Activated naive CD4-positive, alpha-beta T cell treated with anti-CD3 and anti-CD28 coated beads for 36 hours (primary cell): ENCODE measurements around the gene RNF227. TPM values are rescaled to one million over a fixed set of nuclear protein-coding genes. Genes with fewer than 3 reads are reported as not detected.
"Not testable (repeated sequence)": the region's sequence is repeated elsewhere in the genome, so short reads cannot be mapped to it uniquely, and the experiment has no call there.

ENCODE experiments used
- CTCF ChIA-PET: fragments of 350-600 bp; sonication (Branson Sonifier 250); formaldehyde crosslinking; loops from one replicate; lab custom pipeline; 2021; ENCODE audit warnings: antibody characterized with exemption; lab: Charles Lee
- DNase-seq: peaks from one replicate; pipeline ENCODE4 v3.0.0-alpha.2; 2020
- H3K27ac Mint-ChIP-seq: one replicate; pipeline ENCODE4 v1.8.0; 2021; ENCODE audit warnings: mild to moderate bottlenecking, mixed read lengths
- H3K27me3 Mint-ChIP-seq: one replicate; pipeline ENCODE4 v1.8.0; 2021; ENCODE audit warnings: low read depth, mixed read lengths
- H3K36me3 Mint-ChIP-seq: one replicate; pipeline ENCODE4 v1.8.0; 2021; ENCODE audit warnings: low read depth, mixed read lengths
- H3K4me1 Mint-ChIP-seq: one replicate; pipeline ENCODE4 v1.8.0; 2021; ENCODE audit warnings: low read depth, mixed read lengths
- H3K4me3 Mint-ChIP-seq: one replicate; pipeline ENCODE4 v1.8.0; 2021; ENCODE audit warnings: mild to moderate bottlenecking, moderate library complexity, mixed read lengths
- H3K9me3 Mint-ChIP-seq: one replicate; pipeline ENCODE4 v1.8.0; 2021; ENCODE audit warnings: mixed read lengths
- intact Hi-C: fragments of 100-400 bp; cut with micrococcal nuclease; formaldehyde crosslinking; loops from one replicate; pipeline ENCODE4 v1.15.1; 2023
- total RNA-seq, 2 experiments: library from RNA; stranded (reverse); gene quantifications; one replicate each; pipeline ENCODE4 v1.2.3, GENCODE V29; 2021

RNF227 gene
- 1 to 10 TPM; 3.1 to 3.8 TPM for total RNA-seq

DNA sequence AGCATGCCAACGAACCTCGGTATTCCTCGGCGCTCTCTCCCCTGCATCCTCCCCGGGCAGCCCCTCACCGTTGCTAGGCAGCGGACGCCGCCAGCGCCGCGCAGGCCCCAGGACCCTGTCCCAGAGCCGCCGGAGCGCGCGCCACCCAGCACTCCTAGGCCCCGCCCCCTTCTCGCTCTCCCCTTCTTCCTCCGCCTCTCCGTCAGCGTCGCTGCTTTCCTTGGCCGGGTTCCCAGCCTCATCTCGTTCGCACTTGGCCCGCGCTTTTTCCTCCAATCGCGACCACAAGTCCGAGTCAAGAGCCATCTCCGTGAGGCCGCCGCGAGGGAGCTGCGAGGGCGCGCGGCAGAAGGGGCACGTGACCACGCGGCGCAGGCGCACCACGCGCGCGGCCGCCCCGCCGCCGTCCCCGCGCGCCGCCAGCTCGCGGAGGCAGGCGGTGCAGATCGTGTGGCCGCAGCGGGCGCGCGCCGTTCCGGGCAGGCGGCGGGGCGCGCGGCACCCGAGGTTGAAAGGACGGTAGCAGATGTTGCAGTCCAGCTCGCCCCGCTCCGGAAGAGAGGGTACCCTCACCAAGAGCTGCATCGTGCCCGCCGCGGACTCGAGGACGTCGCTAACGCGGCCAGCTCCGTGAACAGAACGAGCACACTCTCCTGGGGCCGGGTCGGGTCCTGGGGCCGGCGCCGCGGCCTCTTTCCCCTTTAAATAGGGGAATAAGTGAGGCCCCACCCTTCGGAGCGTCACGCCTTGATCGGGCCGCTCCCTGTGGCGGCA lies at the start of gene RNF227:
Gene RNF227, minus strand, starts transcription at position 679 of the 774 bp plus-strand sequence. Its CDS starts 94 bp downstream, at position 585.
- H3K4me3 Mint-ChIP-seq, result peak within 1 kb of the TSS; percentile 93
- CTCF ChIA-PET, result interaction anchor here (0.6 to 4.8 kb wide), 6 partner anchors 13 to 74 kb away, joined by 3 to 44 read pairs (median 3); no protein-coding TSS in a partner anchor
- peak; percentile 91 for DNase-seq
- intact Hi-C loops, result loop anchor here (1.0 kb wide), 3 partner anchors 17 to 58 kb away; partner anchors contain the start of genes CNTROB and NAA38
- H3K27ac Mint-ChIP-seq, result peak within 1 kb of the TSS; percentile 92
- no peaks in the 10 kb centered on the region for H3K27me3 Mint-ChIP-seq
- peaks cover 29% of the 10 kb centered on the region for H3K4me1 Mint-ChIP-seq
- peaks cover 8% of the 10 kb centered on the region for H3K36me3 Mint-ChIP-seq
- H3K9me3 Mint-ChIP-seq, result no peaks in the 10 kb centered on the region

DNA sequence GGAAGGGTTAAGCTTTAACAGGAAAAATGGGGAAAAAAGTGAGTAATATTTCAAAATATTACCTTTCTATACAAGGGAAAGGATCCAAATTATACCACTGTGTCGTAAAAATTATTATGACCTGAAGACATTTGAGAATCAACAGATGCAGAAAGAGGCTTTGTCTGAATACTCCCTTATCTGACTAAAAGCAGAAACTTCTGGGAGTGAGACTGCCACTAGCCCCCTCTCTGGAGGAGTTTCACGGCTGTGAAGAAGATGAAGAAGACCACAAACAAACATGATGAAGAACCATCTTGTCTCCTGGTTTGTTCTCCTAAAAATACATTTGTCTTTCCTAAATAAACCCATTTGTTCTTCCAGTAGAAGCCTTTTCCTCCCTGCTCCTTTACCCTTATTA lies 45.3 kb upstream of the RNF227 start:
- Mint-ChIP-seq H3K9me3 (no peaks in the 10 kb centered on the region), H3K27me3 (peaks cover 6% of the 10 kb centered on the region), H3K4me1 (no peaks in the 10 kb centered on the region), H3K4me3 (no peak overlapping the region), H3K36me3 (no peaks in the 10 kb centered on the region), H3K27ac (no peak overlapping the region)
- intact Hi-C loops, result no loop called here
- no peak for DNase-seq
- CTCF ChIA-PET, result no interaction called here

DNA sequence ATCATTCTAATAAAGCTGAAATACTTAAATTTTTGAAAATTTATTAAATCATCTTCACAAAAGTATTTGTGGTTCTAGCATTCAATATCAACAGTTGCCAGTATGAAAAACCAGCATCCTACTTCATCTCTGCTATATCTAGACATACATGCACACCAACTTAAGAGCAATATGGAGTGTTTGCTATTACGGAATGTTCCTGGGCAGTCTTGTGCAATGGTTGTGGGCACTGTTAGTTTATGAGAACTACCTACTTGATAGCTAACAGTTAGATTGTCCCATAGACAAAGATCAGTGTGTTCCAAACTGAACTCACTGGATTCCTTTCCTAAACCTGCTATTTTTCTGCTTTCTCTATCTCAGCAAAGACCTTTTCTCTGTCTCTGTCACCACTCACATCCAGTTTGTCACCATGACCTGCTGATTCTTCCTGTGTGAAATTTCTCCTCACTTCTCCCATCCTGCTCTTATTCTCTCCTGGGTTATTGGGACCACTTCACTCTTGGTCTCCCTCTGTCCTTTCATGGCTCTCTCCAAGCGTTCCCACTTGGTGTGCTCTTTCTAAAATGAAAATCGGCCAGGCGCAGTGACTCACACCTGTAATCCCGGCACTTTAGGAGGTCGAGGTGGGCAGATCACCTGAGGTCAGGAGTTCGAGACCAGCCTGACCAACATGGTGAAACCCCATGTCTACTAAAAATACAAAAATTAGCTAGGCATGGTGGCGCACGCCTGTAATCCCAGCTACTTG lies 43.6 kb upstream of the RNF227 start:
- DNase-seq, result no peak
- Mint-ChIP-seq H3K27me3 (peaks cover 6% of the 10 kb centered on the region), H3K36me3 (no peaks in the 10 kb centered on the region), H3K27ac (no peak overlapping the region), H3K4me3 (no peak overlapping the region), H3K9me3 (no peaks in the 10 kb centered on the region), H3K4me1 (no peaks in the 10 kb centered on the region)
- CTCF ChIA-PET, result interaction anchor here (1.7 kb wide), 1 partner anchor 30 kb away, joined by 4 read pairs; no protein-coding TSS in a partner anchor
- intact Hi-C loops, result no loop called here

GRCh38 chr17:7956228-7956965 lies 40.3 kb upstream of the RNF227 start:
- CTCF ChIA-PET, result interaction anchor here (0.6 to 1.0 kb wide), 2 partner anchors 12 to 78 kb away, joined by 3 read pairs; no protein-coding TSS in a partner anchor
- Mint-ChIP-seq H3K36me3 (no peaks in the 10 kb centered on the region), H3K27ac (no peak overlapping the region), H3K4me3 (no peak overlapping the region), H3K27me3 (peaks cover under 1% of the 10 kb centered on the region), H3K9me3 (no peaks in the 10 kb centered on the region), H3K4me1 (peaks cover 6% of the 10 kb centered on the region)
- no peak for DNase-seq
- intact Hi-C loops, result no loop called here

GRCh38 chr17:7955414-7956227 lies 39.5 kb upstream of the RNF227 start:
- intact Hi-C loops, result no loop called here
- no peak for DNase-seq
- CTCF ChIA-PET, result no interaction called here
- Mint-ChIP-seq H3K4me1 (peaks cover 12% of the 10 kb centered on the region), H3K27me3 (no peaks in the 10 kb centered on the region), H3K36me3 (no peaks in the 10 kb centered on the region), H3K27ac (no peak overlapping the region), H3K9me3 (no peaks in the 10 kb centered on the region), H3K4me3 (no peak overlapping the region)

DNA sequence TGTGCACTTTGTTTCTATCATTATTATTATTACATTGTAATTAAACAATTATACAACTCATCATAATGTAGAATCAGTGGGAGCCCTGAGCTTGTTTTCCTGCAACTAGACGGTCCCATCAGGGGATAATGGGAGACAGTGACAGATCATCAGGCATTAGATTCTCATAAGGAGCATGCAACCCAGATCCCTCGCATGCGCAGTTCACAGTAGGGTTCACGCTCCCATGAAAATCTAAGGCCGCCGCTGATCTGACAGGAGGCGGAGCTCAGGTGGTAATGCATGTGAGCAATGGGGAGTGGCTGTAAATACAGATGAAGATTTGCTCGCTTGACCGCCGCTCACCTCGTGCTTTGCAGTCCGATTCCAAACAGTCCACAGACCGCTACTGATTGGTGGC lies 37.2 kb upstream of the RNF227 start:
- not testable (repeated sequence) for H3K27me3 Mint-ChIP-seq, H3K27ac Mint-ChIP-seq, DNase-seq, H3K4me3 Mint-ChIP-seq, H3K9me3 Mint-ChIP-seq
- H3K4me1 Mint-ChIP-seq, result peaks cover 16% of the 10 kb centered on the region
- peaks cover 14% of the 10 kb centered on the region for H3K36me3 Mint-ChIP-seq
- intact Hi-C loops, result loop anchor here (5.0 kb wide), 1 partner anchor 34 kb away; no protein-coding TSS in a partner anchor
- CTCF ChIA-PET, result interaction anchor here (1.0 to 2.0 kb wide), 3 partner anchors 36 to 107 kb away, joined by 3 to 8 read pairs (median 6); no protein-coding TSS in a partner anchor

DNA sequence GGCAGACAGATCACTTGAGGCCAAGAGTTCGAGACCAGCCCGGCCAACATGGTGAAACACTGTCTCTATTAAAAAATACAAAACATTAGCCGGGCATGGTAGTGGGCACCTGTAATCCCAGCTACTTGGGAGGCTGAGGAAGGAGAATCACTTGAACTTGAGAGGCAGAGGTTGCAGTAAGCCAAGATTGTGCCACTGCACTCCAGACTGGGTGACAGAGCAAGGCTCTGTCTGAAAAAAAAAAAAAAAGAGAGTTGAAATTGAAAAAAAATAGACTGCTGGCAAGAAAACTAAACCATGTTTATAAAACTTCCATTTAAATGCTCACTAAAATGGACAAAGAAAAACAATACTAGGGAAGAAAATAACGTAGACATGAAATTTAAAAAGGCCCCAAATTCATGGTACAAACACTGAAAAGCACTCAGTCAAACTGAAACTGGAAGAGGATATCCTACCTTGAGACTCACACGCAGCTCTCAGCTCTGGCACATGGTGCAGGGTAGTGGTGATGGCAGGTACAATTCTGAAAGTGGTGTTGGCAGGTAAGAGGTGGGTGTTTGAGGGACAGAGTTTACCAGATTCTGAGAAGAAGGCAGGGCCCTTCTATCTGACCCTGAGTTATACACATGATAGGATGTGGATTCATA lies 35.2 kb upstream of the RNF227 start:
- Mint-ChIP-seq H3K27ac (peak overlapping the region; percentile 20), H3K9me3 (no peaks in the 10 kb centered on the region), H3K36me3 (peaks cover 29% of the 10 kb centered on the region), H3K4me1 (peaks cover 16% of the 10 kb centered on the region), H3K4me3 (no peak overlapping the region), H3K27me3 (no peaks in the 10 kb centered on the region)
- CTCF ChIA-PET, result no interaction called here
- intact Hi-C loops, result loop anchor here (1.0 to 5.0 kb wide), 3 partner anchors 19 to 38 kb away; partner anchors contain the start of gene CNTROB
- DNase-seq, result peak; percentile 68

DNA sequence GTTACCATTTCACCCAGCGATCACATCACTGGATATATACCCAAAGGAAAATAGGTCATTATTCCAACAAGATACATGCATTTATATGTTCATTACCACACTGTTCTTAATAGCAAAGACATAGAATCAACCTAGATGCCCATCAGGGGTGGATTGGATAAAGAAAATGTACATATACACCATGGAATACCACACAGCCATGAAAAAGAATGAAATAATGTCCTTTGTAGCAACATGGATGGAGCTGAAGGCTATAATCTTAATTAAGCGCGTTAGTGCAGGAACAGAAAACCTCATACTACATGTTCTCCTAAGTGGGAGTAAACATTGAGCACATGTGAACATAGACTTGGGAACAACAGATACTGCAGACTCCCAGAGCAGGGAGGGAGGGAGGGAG lies 34.5 kb upstream of the RNF227 start:
- Mint-ChIP-seq H3K27ac (no peak overlapping the region), H3K27me3 (no peaks in the 10 kb centered on the region)
- intact Hi-C loops, result loop anchor here (5.0 kb wide), 1 partner anchor 37 kb away; no protein-coding TSS in a partner anchor

GRCh38 chr17:7947651-7948050 lies 31.6 kb upstream of the RNF227 start:
- H3K4me3 Mint-ChIP-seq, result no peak overlapping the region
- CTCF ChIA-PET, result interaction anchor here (0.6 to 0.9 kb wide), 2 partner anchors 42 to 105 kb away, joined by 3 read pairs; no protein-coding TSS in a partner anchor
- H3K36me3 Mint-ChIP-seq, result peaks cover 50% of the 10 kb centered on the region
- H3K4me1 Mint-ChIP-seq, result peaks cover 16% of the 10 kb centered on the region
- no peaks in the 10 kb centered on the region for H3K9me3 Mint-ChIP-seq
- intact Hi-C loops, result no loop called here
- no peak for DNase-seq
- no peaks in the 10 kb centered on the region for H3K27me3 Mint-ChIP-seq
- no peak overlapping the region for H3K27ac Mint-ChIP-seq

More for the DNA sequence above, 34.5 kb upstream of the RNF227 start:
- peaks cover 32% of the 10 kb centered on the region for H3K36me3 Mint-ChIP-seq
- no peak overlapping the region for H3K4me3 Mint-ChIP-seq
- DNase-seq, result no peak
- peaks cover 16% of the 10 kb centered on the region for H3K4me1 Mint-ChIP-seq
- CTCF ChIA-PET, result no interaction called here
- no peaks in the 10 kb centered on the region for H3K9me3 Mint-ChIP-seq

- Mint-ChIP-seq H3K4me1 (peaks cover 10% of the 10 kb centered on the region), H3K4me3 (no peak overlapping the region), H3K9me3 (no peaks in the 10 kb centered on the region), H3K27me3 (no peaks in the 10 kb centered on the region), H3K27ac (no peak overlapping the region), H3K36me3 (peaks cover 54% of the 10 kb centered on the region)
- no peak for DNase-seq
- intact Hi-C loops, result no loop called here
- CTCF ChIA-PET, result interaction anchor here (0.7 to 1.6 kb wide), 2 partner anchors 9 to 44 kb away, joined by 4 to 8 read pairs; no protein-coding TSS in a partner anchor
Measured at GRCh38 chr17:7946441-7946840, 30.4 kb upstream of the RNF227 start.

DNA sequence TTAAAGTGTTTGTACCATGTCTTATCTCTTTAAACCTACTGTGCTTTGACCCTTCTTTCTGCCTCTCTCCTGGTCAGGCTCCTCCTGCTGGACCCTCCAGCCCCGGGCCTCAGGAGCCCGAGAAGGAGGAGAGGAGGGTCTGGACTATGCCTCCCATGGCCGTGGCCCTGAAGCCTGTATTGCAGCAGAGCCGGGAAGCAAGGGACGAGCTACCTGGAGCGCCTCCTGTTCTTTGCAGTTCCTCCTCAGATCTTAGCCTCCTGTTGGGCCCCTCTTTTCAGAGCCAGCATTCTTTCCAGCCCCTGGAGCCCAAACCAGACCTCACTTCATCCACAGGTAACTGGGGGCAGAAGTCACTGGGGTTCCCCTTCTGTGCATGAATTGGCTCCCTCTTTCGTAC lies 29.6 kb upstream of the RNF227 start:
- intact Hi-C loops, result no loop called here
- CTCF ChIA-PET, result interaction anchor here (0.6 to 2.0 kb wide), 4 partner anchors 8 to 44 kb away, joined by 3 to 8 read pairs (median 6); no protein-coding TSS in a partner anchor
- no peak for DNase-seq
- no peaks in the 10 kb centered on the region for H3K9me3 Mint-ChIP-seq
- peaks cover 58% of the 10 kb centered on the region for H3K36me3 Mint-ChIP-seq
- H3K27me3 Mint-ChIP-seq, result no peaks in the 10 kb centered on the region
- no peak overlapping the region for H3K4me3 Mint-ChIP-seq
- peaks cover 4% of the 10 kb centered on the region for H3K4me1 Mint-ChIP-seq
- no peak overlapping the region for H3K27ac Mint-ChIP-seq
